NCI-H748 treated with DMSO at 0.1 percent for 48 hours (cell line): Measurements from ENCODE around the gene LTBP1.

Experiments used
- DNase-seq: peaks from one replicate; lab custom pipeline; 2025; lab: John Stamatoyannopoulos, UW

The LTBP1 gene

DNA sequence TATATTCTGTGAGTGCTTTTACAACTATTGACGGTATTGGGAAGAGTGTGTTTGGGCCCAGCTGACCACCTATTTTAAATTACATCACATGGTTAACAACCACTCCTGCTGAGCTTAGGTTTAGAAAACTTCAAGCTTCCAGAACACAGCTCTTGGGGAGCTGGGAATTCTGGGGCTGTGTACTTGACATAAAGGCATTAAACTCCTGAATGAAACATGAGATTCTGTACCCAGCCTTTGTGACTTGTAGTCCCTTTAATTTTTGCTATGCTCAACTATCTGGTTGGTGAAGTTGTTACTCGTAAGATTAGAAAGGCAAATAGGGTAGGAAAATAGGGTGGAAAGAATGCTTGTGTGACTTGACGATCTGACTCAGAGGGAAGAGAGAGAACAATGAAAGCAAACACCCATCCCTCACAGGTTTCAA, 66.9 kb downstream of the LTBP1 start:
- no peak for DNase-seq

DNA sequence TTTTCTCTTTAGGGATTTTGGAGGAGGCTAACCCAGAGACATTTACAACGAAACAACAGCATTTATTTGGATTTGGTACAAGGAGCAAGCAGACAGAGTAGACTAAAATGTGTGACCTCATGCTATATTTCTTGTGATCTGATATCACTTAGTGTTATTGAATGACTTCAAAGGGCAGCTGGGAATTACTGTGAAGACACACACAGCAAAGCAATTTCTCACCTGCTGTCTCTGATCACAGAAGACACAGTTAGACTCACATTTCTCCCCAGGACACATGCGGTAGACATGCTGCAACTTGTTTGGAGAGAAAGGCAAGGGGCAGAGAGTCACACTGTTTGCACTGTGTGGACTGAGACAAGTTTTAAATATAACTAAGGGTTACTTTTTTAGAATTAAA, 67.5 kb downstream of the LTBP1 start:
- no peak for DNase-seq

DNA sequence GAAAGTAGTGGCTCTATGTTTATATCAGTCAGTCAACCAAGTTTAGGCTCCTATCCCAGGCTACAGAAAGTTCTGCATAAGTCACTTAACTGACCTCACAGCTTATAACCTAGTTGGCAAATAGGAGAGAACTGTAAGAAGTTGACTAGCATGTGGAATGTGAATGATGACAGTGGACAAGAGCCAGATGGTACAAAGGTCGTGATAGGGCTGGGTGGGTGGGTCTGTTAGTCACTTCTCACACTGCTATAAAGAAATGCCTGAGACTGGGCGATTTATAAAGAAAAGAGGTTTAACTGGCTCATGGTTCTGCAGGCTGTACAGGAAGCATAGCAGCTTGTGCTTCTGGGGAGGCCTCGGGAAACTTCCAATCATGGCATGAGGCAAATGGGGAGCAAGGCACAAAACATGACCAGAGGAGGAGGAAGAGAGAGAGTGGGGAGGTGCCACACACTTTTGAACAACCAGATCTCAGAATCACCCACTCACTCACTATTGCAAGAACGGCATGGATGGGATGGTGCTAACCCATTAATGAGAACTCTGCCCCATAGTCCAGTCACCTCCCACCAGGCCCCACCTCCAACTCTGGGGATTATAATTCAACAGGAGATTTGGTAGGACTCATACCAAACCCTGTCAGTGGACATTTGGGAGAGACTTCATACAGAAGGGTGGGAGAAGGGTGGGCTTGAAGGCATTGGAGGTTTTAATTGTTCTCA, 68.8 kb downstream of the LTBP1 start:
- no peak for DNase-seq

GRCh38 chr2:33018271-33018670, 71.5 kb downstream of the LTBP1 start:
- DNase-seq, result no peak

DNA sequence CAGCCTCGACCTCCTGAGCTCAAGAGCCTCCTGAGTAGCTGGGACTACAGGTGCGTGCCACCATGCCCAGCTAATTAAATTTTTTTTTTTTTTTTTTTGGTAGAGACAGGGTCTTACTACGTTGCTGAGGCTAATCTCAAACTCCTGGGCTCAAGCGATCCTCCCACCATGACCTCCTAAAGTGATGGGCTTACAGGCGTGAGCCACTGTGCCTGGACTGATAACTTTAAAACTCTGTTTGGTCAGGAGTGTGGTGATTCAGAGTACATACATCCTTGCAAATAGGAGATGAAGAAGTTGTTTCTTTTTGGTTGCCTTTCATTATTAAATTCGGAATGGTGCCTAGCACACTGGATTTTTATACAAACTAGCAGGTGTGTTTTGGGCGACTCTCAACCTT, 73.0 kb downstream of the LTBP1 start:
- no peak for DNase-seq

- DNase-seq, result no peak
Observed at GRCh38 chr2:33020883-33021282, 74.1 kb downstream of the LTBP1 start.

DNA sequence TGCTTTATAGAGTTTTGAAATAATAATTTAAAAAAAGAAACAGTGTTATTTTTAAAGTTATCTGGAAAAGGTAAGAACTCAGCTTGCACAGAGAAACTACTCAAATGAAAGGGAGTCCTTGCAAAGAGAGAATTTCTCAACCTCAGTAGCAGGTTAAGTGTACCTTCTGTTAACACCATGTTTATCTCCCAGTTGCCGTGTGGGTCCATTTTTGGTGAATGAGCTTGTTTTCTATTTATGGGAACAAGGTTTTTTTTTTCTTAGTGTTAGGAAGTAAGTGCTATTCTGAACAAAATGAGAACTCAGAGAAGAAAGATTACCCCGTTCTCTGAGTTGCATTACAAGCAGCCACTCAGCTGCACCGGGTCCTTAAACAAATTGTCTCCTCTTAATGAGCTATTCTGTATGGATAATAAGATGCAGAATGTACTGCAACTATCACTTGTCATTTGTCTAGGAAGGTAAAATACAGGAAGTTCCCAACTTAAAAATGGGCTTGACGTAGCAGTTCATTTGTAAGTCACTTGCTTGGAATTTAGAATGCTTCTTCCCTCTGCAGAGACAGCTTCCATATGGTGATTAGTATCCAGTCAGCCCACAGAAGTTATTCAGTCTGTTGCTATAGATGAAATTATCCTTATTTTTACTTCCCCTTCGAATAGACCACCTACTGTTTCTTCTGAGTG, 74.9 kb downstream of the LTBP1 start:
- no peak for DNase-seq

- DNase-seq, result no peak
Observed at GRCh38 chr2:33022395-33022985, 75.7 kb downstream of the LTBP1 start.

DNA sequence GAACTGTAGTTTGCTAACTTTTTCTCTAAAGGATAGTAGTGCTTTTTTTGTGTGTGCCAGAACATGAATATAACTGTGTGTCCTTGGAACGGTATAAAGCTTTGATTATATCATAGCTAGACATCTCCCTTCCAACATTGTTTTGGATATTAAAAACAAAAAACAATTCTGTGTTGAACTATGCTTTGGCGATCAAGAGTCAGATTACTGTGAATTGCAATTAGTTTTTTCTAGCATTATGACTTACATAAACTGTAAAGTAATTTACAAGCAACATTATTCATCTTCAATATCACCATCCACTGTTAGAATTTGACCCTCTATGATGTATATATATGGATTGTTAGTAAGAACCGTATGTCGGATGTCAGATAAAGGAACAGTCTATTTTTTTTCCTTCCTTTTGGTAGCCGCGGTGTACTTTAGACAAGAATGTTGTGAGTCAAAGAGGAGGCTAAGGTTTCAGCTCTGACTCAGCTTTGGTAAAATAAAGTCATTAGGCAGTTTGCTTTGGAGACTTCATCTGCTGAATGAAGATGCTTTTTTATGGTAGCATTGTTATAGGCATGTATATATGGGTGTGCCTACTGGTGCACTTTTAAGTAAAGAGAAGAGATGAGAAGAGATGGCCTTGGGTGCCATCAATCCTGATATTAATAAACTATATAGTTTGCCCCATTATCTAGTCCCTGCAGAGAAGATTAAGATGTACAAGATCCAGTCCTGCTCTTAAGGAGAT, 76.4 kb downstream of the LTBP1 start:
- no peak for DNase-seq

DNA sequence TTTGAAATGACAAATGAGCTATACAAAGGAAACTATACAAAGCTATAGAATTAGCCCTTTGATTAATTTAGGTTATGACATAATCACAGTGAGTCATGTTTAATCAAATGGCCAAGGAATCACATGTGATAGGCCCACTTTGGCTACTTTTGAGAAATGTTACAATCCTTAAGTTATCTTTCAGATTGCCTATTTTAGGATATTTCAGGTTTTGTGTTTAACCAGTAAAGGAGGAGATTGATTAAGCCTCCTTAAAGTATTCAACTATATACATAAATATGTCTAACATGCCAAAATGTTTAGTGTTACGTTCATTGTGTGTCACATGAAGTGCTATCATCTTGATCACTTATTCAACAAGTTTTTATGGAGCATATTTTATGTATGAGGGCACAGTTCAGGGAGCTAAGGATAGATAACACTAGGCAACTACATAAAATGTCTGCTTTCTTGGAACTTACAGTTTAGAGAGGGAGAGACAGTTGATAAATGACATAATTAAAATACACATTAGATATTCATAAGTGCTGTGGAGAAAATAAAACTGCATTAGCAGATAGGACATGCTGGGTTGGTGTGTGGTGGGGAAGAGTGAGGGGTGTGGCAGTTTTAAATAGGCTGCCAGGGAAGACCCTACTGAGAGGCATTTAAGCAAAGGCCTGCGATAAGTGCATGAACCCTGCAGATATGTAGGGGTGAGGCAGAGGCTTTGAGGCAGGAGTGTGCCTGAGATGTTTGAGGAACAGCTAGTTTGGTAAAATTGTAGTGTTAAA, 77.2 kb downstream of the LTBP1 start:
- DNase-seq, result no peak

DNA sequence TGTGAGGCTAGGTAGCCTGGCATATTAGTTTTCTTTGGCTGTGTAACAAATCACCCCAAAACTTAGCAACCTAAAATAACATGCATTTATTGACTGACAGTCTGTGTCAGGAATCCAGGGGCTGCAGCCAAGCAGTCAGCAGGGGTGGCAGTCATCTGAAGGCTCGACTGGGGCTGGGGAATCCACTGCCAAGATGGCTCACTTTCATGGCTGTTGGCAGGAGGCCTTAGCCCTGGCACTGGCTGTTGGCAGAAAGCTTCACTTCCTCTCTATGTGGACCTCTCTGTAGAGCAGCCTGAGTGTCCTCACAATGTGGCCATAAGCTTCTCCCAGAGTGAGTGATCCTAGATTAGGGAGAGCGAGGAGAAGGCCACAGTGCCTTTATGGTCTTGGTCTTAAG, 78.0 kb downstream of the LTBP1 start:
- no peak for DNase-seq

DNA sequence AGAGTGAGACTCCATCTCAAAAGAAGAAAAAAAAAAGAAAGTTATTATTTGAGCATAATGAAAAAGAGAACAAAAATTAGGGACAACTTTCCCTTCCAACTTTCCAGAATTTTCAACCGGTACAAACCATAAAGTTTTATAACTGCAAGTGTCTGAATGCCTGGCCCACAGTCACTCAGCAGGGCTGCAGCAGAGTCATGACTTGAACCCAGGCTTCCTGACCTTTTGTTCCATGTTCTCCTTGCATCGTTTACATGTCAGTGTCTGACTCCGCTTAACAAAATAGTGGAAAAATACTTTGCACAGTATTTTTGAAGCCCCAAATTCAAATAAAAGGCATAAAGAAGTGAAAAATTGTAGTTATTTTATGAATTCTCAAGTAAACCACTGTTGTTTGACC, 82.7 kb downstream of the LTBP1 start:
- no peak for DNase-seq

DNA sequence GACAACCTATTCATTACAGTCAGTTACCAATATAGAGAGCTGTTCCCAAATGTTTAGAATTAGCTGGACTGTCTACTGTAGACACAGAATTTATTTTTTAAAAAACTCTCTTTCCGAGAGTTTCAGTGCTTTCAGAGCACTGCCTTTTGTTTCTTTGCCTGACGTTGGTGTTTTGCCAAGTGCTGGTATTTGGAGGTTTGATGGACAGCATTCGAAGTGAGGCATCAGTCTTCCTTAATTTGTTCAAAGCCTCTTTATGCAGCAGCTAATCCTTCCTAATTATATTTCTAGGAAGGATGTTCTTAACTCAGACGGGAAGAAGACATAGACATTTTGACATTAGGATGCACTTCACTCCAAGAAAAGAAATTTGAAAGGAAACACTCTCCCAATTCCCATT, 83.2 kb downstream of the LTBP1 start:
- DNase-seq, result no peak

DNA sequence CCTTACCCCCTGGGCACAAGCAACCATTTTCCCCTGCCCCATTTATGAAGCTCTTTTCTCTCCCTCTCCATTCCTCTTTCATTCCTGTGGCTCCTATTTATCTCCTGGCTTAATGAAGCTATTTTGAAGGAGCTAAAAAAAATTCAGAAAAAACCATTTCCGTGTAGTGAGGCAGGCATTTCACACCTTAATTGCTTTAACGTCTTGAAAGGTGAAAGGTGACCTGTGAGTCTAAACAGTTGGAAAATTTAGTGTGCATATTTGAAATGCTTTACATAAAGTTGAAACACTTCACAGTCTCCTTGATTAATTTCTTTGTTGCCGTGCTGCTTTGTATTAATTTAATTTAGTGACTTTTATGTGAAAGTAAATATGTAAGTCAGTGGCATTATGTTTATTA, 83.6 kb downstream of the LTBP1 start:
- no peak for DNase-seq

DNA sequence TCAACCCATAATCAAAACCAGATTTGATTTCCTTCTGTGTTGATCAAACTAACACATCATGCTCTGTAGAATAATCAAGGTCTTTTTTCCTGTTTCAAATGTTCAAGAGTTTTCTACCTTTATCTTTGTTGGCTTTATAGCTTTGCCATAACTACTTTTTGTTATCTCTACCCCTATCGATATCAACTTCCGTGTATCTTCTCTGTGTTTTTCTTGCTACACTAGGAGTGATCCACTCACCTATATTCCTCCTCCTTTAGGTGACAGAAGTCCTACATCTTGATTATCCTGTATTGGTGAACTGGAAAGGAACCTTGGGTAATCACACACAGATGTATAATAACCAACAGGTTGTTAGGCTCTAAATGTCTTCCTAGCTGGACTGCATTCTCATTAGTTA, 85.5 kb downstream of the LTBP1 start:
- no peak for DNase-seq

DNA sequence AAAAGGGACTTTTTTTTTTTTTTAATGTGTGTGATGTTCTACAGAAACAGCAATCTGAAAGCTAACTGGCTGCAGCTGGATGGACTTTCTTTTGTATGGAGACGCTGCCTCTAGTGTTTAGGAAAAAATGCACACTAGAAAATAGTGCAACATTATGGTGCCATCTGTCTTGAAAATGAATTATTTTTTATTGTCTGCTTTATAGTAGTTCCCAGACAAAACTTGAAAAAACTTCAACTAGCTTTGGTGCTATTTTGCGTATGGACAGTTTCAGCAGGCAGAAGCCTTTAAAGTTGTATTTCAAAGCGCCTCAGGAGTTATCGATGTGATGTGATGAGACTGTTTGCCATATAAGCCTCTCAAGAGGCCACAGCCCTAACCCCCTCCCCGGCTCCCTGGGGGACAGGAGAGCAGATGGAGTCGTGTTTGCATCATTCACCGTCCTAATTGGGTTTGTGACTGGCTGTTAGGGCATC, 86.9 kb downstream of the LTBP1 start:
- no peak for DNase-seq

DNA sequence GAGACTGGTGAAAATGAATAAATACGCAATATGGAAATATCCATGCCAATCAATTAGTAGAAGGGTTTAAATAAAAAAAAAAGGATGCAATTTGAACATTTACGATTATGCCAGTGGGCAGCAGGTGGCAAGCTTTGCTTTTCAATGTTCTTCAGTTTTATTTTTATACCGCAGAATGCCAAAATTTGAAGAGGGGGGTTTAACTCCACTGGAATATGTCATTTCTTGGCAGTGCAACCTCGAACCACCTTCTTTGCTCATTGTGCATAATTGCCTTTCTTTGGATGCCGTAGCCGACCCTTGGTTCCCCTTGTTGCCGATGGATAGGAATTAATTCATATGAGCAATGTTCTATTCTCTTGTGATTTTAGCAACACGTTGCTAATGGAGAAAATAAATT, 88.0 kb downstream of the LTBP1 start:
- DNase-seq, result no peak

GRCh38 chr2:33038230-33038629, 91.5 kb downstream of the LTBP1 start:
- no peak for DNase-seq

DNA sequence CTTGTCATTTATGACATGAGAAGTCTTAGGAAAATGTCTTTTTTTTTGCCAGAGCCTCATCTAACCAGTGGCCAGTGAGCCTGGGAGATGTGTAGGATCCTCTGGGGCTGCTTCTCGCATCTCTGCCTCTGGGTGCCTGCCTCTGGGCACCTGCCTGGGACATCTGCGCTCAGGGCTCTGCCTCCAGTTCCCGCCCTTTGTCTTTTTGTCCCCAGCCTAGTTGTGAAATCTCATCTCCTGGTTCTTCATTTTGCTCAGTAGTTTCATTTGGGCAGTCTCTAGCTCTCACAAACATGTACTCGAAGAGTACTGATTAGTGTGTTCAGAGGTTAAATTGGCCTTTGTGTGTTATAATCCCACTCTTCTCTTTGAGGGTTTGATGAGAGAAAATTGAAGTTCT, 92.0 kb downstream of the LTBP1 start:
- DNase-seq, result no peak

- DNase-seq, result no peak
Observed at GRCh38 chr2:33040541-33040940, 93.8 kb downstream of the LTBP1 start.

DNA sequence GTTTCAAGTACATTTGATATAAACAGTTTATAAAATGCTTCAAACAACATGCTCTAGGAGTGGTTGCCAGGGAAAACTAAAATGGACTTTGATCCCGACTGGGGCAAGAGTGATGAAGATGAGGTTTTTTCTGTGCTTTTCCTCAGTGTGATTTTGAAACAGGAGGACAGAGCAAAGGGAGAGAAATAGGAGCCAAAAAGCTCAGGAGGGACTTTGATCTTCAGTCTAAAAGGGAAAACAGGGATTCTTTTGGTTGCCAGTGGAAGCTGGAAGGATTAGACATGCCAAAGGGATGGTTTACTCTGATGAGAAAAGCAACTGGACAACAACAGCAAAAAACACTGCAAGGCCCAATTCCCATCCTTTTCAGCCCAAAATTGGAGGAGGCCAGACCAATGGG, 95.5 kb downstream of the LTBP1 start:
- DNase-seq, result no peak

GRCh38 chr2:33042819-33043218, 96.1 kb downstream of the LTBP1 start:
- DNase-seq, result no peak
